ENCODE measurements around the gene RUNX3.
"Not testable (repeated sequence)": the region's sequence is repeated elsewhere in the genome, so short reads cannot be mapped to it uniquely, and the experiment has no call there.

Gene RUNX3

DNA sequence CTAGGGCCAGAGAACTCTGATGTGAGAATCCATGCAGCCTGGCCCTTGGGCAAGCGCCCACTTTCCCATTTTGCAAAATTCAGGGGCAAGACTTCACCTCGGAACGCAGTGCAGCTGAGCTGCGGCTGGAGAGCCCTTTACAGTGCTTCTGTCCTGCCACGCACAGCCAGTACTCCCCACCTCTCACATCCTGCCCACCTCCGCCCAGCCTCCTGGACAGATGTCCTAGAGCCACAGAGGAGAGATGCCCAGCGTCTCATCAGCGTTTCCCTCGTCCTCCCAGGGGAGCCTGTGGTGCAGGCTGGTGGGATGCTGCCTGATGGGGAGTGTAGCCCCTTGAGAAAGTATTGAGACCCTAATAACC, 29.6 kb downstream of the RUNX3 start:
- no peak for DNase-seq

DNA sequence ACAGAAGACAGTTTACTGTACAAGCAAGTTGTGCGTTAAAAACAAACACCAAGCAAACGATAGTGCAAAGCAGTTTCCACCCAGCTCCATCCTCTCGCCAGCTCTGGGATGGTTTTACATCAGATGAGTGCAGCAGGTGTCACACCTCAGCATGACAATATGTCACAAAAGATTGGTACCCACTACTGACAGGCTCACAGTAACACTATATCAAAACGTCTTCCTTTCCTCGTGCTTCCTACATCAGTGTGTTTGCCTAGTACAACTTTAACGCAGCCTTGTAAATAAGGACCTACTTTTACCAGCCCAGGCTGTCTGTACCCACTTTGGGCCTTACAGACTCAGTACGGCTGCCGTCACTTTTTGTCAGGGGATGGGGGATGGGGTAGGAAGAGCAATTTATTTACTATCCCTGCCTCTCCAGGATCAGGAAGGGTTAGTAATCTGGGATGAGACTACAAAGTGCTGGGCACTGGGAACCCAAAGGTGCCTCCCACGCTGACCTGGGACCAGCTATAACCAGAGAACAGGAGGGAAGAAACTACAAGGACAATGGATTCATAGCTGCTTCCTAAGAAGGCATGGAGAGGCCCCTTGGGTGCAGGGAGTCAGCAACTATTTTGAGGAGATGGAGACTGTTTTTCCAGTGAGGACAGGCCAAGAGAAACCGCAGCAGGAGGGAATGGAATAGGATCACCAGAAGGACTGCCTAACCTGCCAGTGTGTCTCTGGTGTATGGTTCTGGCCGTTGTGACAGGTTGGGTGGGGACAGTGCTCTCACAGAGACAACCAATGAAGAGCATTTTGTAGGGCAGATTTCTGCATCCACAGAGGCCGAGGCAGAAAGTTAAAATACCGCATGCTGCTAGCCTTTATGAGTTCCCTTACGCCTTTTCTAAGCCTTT, 30.2 kb downstream of the RUNX3 start:
- no peak for DNase-seq

DNA sequence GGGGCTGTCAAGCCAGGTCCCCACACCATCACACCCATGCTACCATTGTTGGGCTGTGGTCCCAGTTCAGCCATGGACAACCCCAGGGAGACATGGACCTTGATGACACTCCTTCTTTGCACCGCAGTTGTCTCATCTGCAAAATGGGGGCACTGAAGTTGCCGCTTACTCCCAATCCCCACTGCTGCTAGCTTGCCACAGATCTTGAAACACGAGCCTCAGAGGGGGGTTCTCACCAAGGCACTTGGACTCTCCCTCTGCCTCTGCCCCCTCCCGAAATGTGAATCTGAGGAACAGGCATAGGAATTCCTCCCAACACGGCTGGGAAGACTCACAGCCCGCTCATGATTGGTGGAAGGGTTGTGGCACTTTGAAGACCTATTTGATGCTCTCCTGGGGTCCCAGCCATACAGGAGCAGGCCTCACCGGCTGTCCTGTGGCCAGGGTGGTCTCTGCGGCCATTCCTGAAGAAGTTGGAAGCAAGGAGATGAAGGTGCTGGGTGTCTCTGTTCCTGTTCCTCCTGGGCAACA, 31.1 kb downstream of the RUNX3 start:
- no peak for DNase-seq

DNA sequence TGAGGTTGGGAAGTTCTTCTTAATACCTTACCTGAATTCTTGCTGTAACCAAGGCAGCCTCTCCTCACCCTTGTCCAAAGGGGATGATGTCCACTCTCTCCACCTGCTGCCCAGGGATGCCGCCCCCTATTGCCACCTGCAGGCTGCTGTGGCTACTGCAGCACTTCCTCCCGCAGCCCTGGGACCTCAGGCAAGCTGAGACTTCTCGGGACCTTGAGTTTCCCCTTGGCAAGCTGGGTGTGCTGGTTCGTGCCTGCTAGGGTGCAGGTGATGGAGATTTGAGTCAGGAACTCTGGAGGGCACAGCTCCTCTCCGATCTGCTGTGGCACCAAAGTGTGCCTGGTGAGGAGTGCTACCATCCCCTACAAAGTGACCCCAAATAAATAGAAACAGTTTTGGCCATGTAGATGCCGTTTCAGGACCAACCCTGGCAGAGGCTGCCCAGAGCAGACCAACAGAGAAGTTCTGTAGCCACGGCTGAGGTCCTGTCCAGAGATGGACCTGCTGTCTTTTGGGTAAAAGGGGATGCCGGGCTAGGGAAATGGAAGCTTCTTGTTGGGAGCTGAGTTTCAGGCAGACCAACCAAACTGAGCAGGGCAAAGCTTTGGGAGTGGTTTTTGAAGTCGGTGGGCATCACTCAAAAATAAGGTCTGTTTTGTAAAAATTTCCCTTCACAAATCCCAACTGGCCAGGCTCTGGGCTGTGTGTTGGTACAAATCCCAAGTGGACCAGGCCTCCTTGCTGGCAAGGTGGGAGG, 31.7 kb downstream of the RUNX3 start:
- DNase-seq = peak; percentile 31

DNA sequence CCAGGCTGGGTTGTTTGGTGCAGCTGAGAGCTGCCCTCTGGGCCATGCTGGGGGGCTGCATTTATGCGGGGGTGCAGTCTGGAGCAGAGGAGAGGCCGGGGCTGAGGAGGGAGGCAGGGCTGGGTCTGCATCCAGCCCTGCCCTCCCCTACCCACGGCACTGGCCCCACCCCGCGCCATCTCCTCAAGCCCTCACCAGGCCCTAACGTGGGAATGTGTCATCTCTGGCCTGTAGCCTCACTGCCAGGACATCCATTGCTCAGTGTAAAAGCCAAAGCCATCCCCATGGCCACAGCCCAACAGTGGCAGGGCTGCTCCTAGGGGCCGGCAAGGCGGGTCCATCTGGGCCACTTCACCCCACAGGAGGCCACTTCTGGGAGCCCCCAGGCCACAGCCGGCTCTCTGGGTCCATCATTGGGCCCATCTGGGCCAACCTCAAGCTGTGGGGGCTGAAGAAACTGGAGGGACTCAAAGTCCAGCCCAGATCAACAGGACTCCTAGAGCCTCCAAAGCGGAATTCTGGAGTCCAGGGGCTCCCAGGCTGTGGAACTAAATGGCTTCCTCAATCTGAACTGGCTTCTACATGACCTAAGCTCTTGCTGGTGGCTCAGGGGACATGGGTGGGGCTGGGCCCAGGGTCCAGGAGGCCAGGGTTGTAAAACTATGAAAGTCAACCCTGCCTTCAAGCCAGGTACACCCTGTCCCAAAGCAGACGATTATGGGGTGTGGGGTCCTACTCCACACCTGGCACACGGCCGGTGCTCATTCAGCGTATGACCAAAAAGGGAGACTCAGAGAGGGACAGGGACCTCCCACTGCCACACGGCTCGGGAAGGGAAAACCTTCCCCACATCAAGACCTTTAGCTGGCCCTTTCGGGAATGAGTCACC, 32.6 kb downstream of the RUNX3 start:
- no peak for DNase-seq

DNA sequence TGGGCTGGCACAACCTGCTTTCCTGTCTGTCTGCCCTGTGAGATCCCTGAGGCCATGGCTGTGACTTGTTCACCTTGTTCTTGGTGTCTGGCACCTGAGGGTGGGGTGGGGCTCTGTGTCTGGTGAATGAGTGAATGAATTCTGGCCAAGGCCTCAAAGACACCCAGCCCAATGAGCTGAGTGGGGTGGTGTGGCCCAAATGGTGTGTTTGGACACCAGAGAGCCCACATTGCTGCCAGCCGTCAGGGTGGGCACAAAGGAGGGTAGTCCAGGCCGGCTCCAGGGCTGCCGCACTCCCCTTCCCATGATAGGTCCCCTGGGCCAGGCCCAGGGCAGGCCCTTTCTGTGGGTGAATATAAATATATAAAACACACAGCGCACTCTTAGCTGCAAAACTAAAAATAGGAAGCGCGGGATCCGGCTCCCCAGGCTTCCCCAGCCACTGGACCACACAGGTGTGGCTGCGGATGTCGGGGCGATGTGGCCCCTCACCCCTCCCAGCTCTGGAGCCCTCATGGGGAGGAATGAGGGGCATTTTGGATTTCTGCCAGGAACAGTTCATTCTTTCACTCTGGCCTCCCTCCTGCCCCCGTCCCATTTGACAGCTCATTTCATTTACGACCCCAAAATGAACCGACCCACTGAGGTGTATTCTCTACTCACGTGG, 33.3 kb downstream of the RUNX3 start:
- DNase-seq = no peak

DNA sequence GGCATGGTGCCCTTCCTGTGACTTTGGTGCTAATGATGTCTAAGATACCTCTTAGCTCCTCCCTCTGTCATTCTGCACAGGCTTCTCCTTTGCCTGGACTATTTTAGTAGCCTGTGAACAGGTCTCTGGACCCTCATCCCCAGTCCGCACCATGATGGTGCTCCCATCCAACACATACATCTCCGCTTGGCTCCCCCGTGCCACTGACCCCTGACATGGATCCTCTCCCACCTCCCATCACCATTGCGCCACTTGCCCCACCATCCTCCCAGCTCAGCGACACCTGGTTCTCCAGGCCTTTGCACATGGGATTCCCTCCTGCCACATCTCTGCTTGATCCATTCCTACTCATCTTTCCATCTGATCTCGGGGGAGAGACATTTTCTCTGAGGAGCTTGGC, 33.9 kb downstream of the RUNX3 start:
- no peak for DNase-seq

DNA sequence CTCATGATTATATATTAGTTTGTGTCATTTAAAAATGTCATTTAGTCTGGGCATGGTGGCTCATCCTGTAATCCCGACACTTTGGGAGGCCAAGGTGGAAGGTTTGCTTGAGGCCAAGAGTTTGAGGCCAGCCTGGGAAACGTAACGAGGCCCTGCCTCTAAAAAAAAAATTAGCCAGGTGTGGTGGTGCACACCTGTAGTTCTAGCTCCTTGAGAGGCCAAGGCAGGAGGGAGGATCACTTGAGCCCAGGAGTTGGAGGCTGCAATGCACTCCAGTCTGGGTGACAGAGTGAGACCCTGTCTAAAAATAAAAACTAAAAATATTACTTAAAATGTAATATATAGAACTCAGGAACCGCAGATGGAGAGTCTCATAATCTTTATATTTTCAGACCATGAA, 34.6 kb downstream of the RUNX3 start:
- no peak for DNase-seq

DNA sequence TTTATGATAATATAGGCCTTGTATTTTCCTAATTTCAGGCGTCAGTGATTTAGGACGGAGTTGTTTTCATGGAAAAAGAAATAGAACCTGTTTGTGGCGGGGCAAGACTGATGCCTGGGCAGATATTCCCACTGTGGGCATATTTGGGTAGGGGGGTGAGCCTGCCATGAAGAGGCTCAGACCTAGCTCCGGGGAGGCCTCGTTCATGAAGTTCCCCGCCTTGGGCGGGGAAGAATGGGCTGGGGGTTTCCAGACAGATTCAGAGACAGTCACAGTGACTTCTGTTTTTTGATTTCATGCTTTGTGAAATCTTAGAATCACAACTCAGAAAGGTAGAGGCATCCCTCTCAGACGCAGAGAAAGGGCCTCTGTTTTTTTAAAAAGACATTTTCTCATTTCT, 36.1 kb downstream of the RUNX3 start:
- no peak for DNase-seq

DNA sequence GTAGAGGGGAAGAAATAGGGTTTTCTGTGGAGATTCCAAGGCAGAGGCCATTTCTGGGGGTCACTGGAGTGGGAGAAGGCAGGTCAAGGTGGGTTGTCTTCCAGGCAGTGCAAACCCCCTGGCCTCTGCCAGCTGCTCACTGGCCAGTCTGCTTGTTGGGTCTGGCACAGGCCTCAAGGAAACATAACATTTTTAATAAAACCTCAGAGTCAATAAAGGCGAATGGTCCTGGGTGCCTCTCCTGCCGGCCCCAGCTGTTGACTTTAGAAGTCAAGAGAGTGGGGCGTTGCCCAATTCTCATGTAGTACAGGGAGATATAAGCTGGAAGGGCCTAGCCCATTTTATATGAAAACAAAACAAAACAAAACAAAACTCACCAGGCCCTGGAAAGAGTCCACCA, 36.6 kb downstream of the RUNX3 start:
- no peak for DNase-seq

DNA sequence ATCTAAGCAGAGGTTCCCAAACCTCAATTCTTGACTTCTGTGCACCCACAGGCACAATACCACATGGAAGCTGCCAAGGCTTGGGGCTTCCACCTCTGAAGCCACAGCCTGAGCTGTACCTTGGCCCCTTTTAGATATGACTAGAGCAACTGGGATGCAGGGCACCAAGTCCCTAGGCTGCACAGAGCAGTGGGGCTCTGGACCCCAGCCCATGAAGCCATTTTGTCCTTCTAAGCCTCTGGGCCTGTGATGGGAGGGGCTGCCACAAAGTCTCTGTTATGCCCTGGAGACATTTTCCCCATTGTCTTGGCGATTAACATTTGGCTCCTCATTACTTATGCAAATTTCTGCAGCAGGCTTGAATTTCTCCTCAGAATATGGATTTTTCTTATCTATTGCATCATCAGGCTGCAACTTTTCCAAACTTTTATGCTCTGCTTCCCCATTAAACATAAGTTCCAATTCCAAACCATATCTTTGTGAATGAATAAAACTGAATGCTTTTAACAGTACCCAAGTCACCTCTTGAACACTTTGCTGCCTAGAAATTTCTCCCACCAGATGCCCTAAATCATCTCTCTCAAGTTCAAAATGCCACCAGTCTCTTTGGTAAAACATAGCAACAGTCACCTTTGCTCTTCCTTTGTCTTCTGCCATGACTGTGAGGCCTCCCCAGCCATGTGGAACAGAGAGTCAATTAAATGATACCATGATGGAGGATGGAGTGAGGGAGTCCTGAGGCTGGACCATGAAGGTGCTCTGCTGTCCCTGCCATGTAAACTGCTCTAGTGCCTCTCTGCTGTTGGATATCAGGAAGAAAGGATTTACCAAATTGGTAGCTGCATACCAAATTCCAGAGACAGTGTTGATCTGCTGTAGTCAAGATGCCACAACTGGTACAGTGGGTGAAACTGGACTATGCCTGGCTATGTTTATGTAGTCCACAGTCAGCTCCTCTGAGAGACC, 37.6 kb downstream of the RUNX3 start:
- no peak for DNase-seq

DNA sequence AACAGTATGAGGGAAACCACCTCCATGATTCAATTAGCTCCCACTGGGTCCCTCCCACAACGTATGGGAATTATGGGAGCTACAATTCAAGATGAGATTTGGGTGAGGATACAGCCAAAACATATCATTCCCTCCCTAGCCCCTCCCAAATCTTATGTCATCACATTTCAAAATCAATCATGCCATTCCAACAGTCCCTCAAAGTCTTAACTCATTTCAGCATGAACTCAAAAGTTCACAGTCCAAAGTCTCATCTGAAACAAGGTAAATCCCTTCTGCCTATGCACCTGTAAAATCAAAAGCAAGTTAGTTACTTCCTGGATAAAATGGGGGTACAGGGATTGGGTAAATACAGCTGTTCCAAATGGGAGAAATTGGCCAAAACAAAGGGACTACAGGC, 38.7 kb downstream of the RUNX3 start:
- DNase-seq = not testable (repeated sequence)

DNA sequence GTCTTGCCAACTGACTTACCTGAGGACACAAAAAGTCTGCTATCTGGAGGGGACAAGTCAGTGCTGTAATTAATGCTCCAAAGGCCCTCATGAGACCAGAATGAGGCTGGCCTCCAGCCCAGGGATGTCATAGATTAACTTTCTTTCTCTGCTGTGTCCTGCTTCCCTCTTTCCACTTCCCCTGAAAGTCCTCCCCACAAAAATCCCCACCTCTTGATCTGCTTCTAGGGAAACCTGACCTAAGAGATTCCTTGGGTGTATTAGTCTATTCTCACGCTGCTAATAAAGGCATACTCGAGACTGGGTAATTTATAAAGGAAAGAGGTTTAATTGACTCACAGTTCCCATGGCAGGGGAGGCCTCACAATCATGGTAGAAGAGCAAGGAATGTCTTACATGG, 39.2 kb downstream of the RUNX3 start:
- DNase-seq = no peak

DNA sequence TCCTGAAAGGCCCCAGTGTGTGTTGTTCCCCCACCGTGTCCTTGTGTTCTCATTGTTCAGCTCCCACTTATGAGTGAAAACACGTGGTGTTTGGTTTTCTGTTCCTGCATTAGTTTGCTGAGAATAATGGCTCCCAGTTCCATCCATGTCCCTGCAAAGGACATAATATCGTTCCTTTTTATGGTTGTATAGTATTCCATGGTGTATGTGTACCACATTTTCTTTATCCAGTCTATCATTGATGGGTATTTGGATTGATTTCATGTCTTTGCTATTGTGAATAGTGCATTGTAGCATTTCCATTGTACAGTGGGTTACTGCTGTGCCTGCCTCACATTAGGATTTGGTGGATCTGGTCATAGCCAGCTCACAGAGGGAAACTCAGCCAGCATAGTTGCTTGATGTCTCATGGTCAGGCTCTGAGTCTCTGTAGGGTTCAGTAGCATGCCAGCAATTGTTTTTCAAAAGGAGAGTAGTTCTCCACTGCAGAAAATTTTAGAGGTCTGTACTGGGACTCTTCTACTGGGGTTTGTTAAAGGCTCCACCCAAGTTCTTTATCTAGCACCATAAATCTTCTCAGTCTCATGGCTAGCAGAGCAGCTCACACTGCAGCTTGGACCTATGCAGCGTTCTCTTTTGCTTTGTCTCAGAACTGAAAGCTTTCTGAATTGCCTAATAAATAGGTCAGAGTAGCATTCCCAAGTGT, 41.0 kb downstream of the RUNX3 start:
- peak; percentile 26 for DNase-seq

DNA sequence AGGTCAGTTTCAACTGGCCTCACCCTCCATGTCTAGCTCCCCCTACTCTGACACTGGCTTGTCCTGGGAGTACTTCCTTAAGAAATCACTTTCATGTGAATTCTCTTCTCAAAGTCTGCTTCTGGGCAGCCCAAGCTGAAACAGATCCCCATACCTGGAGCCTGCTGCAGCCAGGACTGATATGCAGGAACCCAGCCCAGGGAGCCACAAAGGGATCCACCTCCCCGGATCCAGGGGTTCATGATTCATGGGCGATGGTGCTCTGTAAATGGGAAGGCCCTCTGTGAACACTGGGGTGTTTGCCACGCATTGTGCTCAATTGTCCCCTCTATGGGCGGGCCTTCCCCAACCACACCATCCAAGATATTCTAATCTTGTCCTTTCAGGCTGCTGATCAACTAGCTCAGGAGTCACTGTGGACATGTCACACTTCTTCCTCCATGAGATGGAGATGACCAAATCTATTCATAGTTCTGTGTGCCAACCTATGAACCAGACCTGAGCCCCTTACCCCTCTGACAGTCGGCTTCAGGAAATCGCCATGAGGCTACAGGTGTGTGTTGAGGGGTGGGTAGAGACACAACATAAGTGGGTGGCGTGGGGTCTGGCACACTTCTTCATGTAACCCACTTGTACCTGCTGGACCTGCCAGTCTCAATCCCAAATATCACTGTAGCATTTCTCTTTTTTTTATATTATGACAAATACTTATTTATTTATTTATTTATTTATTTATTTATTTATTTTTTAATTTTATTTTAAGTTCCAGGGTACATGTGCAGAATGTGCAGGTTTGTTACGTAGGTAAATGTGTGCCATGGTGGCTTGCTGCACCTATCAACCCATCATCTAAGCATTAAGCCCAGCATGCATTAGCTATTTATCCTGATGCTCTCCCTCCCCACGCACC, 41.8 kb downstream of the RUNX3 start:
- peak; percentile 63 for DNase-seq

DNA sequence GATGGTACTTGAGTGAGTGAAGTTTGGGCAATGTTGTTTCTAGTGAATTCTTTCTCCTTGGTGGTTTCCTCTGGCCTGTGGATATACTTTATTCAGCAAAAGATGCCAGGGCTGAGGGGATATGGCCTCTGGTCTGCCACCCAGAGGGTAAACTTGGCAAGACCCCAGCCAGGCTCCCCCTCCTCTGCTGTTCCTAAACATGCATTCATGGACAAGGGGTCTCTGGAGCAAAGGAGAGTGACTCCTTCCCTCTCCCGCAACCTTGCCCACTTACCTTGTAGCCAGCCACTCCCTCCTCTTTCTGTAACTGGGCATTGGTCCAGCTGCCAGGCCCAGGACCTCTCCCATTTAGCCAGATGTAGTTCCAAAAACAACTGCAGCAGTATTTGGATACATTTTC, 43.8 kb downstream of the RUNX3 start:
- DNase-seq = no peak

DNA sequence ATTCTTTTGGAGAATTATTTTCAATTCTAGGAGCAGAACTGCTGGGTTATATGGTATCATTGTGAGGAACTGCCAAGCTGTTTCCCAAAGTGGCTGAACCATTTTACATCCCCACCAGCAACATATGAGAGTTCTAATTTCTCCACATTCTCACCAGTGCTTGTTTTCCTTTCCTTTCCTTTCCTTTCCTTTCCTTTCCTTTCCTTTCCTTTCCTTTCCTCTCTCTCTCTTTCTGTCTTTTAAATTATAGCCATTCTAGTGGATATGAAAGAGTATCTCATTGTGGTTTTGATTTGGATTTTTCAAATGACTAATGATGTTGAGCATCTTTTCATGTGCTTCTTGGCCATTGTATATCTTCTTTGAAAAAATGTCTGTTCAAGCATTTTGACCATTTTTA, 45.3 kb downstream of the RUNX3 start:
- no peak for DNase-seq

DNA sequence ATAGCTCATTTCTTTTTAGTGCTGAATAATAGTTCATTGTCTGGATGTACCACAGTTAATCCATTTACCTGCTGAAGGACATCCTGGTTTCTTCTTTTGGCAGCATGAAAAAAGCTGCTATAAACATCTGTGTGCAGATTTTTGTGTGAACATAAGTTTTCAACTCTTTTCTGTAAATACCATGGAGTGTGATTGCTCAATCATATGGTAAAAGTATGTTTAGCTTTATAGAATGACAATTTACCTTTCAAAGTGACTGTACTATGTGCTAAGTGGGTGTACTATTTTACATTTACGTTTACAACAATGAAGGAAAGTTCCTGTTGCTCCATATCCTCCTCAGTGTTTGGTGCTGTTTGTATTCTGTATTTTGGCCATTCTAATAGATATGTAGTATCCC, 49.0 kb downstream of the RUNX3 start:
- no peak for DNase-seq

Data from hematopoietic multipotent progenitor cell treated with erythropoietin and hydrocortisone succinate and interleukin-3 and kit ligand, for 8 days (in vitro differentiated cells).